Measurements from ENCODE around the gene CELF4.

Gene CELF4

GRCh38 chr18:37608876-37609275 is 43.3 kb upstream of the CELF4 start:
- TF ChIP-seq CEBPB (IDR thresholded peaks at IDR 0.05) = no peak

- TF ChIP-seq MAX (IDR thresholded peaks at IDR 0.05) (no peak), FOXM1 (IDR thresholded peaks at IDR 0.05; ENCODE audit: borderline replicate concordance, low read depth) (no peak), CREB1 (IDR thresholded peaks at IDR 0.05; ENCODE audit: low read depth) (no peak), EGR1 (IDR thresholded peaks at IDR 0.05) (no peak), ZBTB7A (IDR thresholded peaks at IDR 0.05; ENCODE audit: low read depth) (no peak), EP300 (IDR thresholded peaks at IDR 0.05; ENCODE audit: borderline replicate concordance) (no peak), CEBPB (IDR thresholded peaks at IDR 0.05) (no peak), USF1 (IDR thresholded peaks at IDR 0.05) (no peak), RAD21 (IDR thresholded peaks at IDR 0.05; ENCODE audit: low read depth) (no peak), YY1 (IDR thresholded peaks at IDR 0.05; ENCODE audit: low read depth) (no peak)
Measured at GRCh38 chr18:37607281-37607680, 41.7 kb upstream of the CELF4 start.

- TF ChIP-seq TAF1 (IDR thresholded peaks at IDR 0.05; ENCODE audit: low read depth) = no peak
- TF ChIP-seq RAD21 (IDR thresholded peaks at IDR 0.05; ENCODE audit: low read depth) = no peak
- no peak for TF ChIP-seq MAX (IDR thresholded peaks at IDR 0.05)
- TF ChIP-seq NFIC (IDR thresholded peaks at IDR 0.05) = no peak
- TF ChIP-seq YY1 (IDR thresholded peaks at IDR 0.05; ENCODE audit: low read depth) = no peak
- TF ChIP-seq ZBTB7A (IDR thresholded peaks at IDR 0.05; ENCODE audit: low read depth) = no peak
- no peak for TF ChIP-seq TEAD4 (IDR thresholded peaks at IDR 0.05)
- no peak for TF ChIP-seq CREB1 (IDR thresholded peaks at IDR 0.05; ENCODE audit: low read depth)
- no peak for TF ChIP-seq EP300 (IDR thresholded peaks at IDR 0.05; ENCODE audit: borderline replicate concordance)
- TF ChIP-seq REST (IDR thresholded peaks at IDR 0.05; ENCODE audit: low read depth) = no peak
- TF ChIP-seq CEBPB (IDR thresholded peaks at IDR 0.05) = no peak
Measured at GRCh38 chr18:37604032-37604431, 38.4 kb upstream of the CELF4 start.

GRCh38 chr18:37598966-37599896 is 33.6 kb upstream of the CELF4 start:
- TF ChIP-seq CREB1 (IDR thresholded peaks at IDR 0.05; ENCODE audit: low read depth) = no peak
- no peak for TF ChIP-seq EGR1 (IDR thresholded peaks at IDR 0.05)
- no peak for TF ChIP-seq YY1 (IDR thresholded peaks at IDR 0.05; ENCODE audit: low read depth)
- TF ChIP-seq CEBPB (IDR thresholded peaks at IDR 0.05) = no peak
- TF ChIP-seq TCF12 (IDR thresholded peaks at IDR 0.05; ENCODE audit: low read depth) = no peak
- TF ChIP-seq RAD21 (IDR thresholded peaks at IDR 0.05; ENCODE audit: low read depth) = no peak
- TF ChIP-seq EP300 (IDR thresholded peaks at IDR 0.05; ENCODE audit: borderline replicate concordance) = no peak
- TF ChIP-seq MAX (IDR thresholded peaks at IDR 0.05) = no peak

GRCh38 chr18:37598396-37598795 is 32.8 kb upstream of the CELF4 start:
- TF ChIP-seq RAD21 (IDR thresholded peaks at IDR 0.05; ENCODE audit: low read depth) (no peak), CEBPB (IDR thresholded peaks at IDR 0.05) (no peak), EGR1 (IDR thresholded peaks at IDR 0.05) (no peak), YY1 (IDR thresholded peaks at IDR 0.05; ENCODE audit: low read depth) (no peak), ZBTB7A (IDR thresholded peaks at IDR 0.05; ENCODE audit: low read depth) (no peak), TEAD4 (IDR thresholded peaks at IDR 0.05) (no peak), FOXM1 (IDR thresholded peaks at IDR 0.05; ENCODE audit: borderline replicate concordance, low read depth) (no peak), NFIC (IDR thresholded peaks at IDR 0.05) (no peak), EP300 (IDR thresholded peaks at IDR 0.05; ENCODE audit: borderline replicate concordance) (no peak), TCF12 (IDR thresholded peaks at IDR 0.05; ENCODE audit: low read depth) (no peak), REST (IDR thresholded peaks at IDR 0.05; ENCODE audit: low read depth) (no peak), MAX (IDR thresholded peaks at IDR 0.05) (no peak), USF1 (IDR thresholded peaks at IDR 0.05) (no peak), CREB1 (IDR thresholded peaks at IDR 0.05; ENCODE audit: low read depth) (no peak), TAF1 (IDR thresholded peaks at IDR 0.05; ENCODE audit: low read depth) (no peak)

Measured in Ishikawa (cell line).